HepG2 (cell line): Measurements from ENCODE around the gene RNPEPL1. TPM values are rescaled to one million over a fixed set of nuclear protein-coding genes. Genes with fewer than 3 reads are reported as not detected.

Experiments used
- BATF2 ChIP-seq: sonication (generic); formaldehyde crosslinking; IDR thresholded peaks from 2 replicates; pipeline ENCODE4 v1.8.0; 2022; ENCODE audit warnings: mild to moderate bottlenecking, missing genetic modification reagents, moderate library complexity
- GLI4 ChIP-seq: sonication (generic); formaldehyde crosslinking; IDR thresholded peaks from 2 replicates; pipeline ENCODE4 v1.5.1; 2020; ENCODE audit warnings: missing genetic modification reagents, mild to moderate bottlenecking, moderate library complexity, borderline replicate concordance
- MYPOP ChIP-seq: sonication (generic); formaldehyde crosslinking; IDR thresholded peaks from 2 replicates; pipeline ENCODE4 v1.8.1; 2023; ENCODE audit warnings: mild to moderate bottlenecking, moderate library complexity, missing genetic modification reagents
- PAX8 ChIP-seq: sonication (generic); formaldehyde crosslinking; IDR thresholded peaks from 2 replicates; pipeline ENCODE4 v1.8.0; 2022; ENCODE audit warnings: mild to moderate bottlenecking, missing genetic modification reagents, borderline replicate concordance
- SMAD9 ChIP-seq: sonication (generic); formaldehyde crosslinking; IDR thresholded peaks from 2 replicates; pipeline ENCODE4 v1.5.1; 2020; ENCODE audit warnings: mild to moderate bottlenecking, missing genetic modification reagents
- THAP8 ChIP-seq: sonication (generic); formaldehyde crosslinking; IDR thresholded peaks from 2 replicates; pipeline ENCODE4 v1.5.1; 2020; ENCODE audit warnings: missing genetic modification reagents, mild to moderate bottlenecking, borderline replicate concordance
- ZNF18 ChIP-seq: sonication (generic); formaldehyde crosslinking; IDR thresholded peaks from 2 replicates; pipeline ENCODE4 v1.8.0; 2022; ENCODE audit warnings: mild to moderate bottlenecking, missing genetic modification reagents; ENCODE audit not compliant: insufficient replicate concordance
- ZNF280D ChIP-seq: sonication (generic); formaldehyde crosslinking; IDR thresholded peaks from 2 replicates; pipeline ENCODE4 v1.5.1; 2020; ENCODE audit warnings: mild to moderate bottlenecking, missing genetic modification reagents
- ZNF572 ChIP-seq: sonication (generic); formaldehyde crosslinking; IDR thresholded peaks from 2 replicates; pipeline ENCODE4 v1.5.1; 2020; ENCODE audit warnings: mild to moderate bottlenecking, missing genetic modification reagents
- ZNF746 ChIP-seq: sonication (generic); formaldehyde crosslinking; IDR thresholded peaks from 2 replicates; pipeline ENCODE4 v1.8.0; 2022; ENCODE audit warnings: mild to moderate bottlenecking, missing genetic modification reagents
- ZNF747 ChIP-seq: sonication (generic); formaldehyde crosslinking; IDR thresholded peaks from 2 replicates; pipeline ENCODE4 v1.8.1; 2023; ENCODE audit warnings: missing genetic modification reagents, mild to moderate bottlenecking, borderline replicate concordance
- ZNF770 ChIP-seq: sonication (generic); formaldehyde crosslinking; IDR thresholded peaks from 2 replicates; pipeline ENCODE4 v1.5.0; 2020; ENCODE audit warnings: mild to moderate bottlenecking, missing genetic modification reagents
- ZNF784 ChIP-seq: sonication (generic); formaldehyde crosslinking; IDR thresholded peaks from 2 replicates; pipeline ENCODE4 v1.5.1; 2020; ENCODE audit warnings: missing genetic modification reagents, mild to moderate bottlenecking, borderline replicate concordance
- ZNF879 ChIP-seq: sonication (generic); formaldehyde crosslinking; IDR thresholded peaks from 2 replicates; pipeline ENCODE4 v1.8.1; 2023; ENCODE audit warnings: missing genetic modification reagents
- ZNF883 ChIP-seq: sonication (generic); formaldehyde crosslinking; IDR thresholded peaks from 2 replicates; pipeline ENCODE4 v1.5.1; 2020; ENCODE audit warnings: mild to moderate bottlenecking, missing genetic modification reagents; ENCODE audit errors: not compliant biosample characterization
- polyA plus RNA-seq, 8 experiments: library from polyadenylated mRNA; depleted of rRNA in 3 of 8; stranded (reverse) in 7 of 8; unstranded in 1 of 8; fragments of >200 nt; fragmentation: Illumina TruSeq in 4 of 8; extraction: Trizol in 4 of 8; gene quantifications; 2 replicates each; pipeline versions ENCODE4 v1.2.1 to v1.2.3, GENCODE V29; 2011 to 2016; ENCODE audit warnings: low read depth in 4 of 8, missing spikeins in 1 of 8, mixed read lengths in 1 of 8; ENCODE audit not compliant: insufficient read depth in 1 of 8
- total RNA-seq, 5 experiments: library from RNA; depleted of rRNA; stranded (reverse); fragments of >200 nt; fragmentation: Illumina TruSeq; extraction: Trizol; gene quantifications; 2 replicates each; pipeline ENCODE4 v1.2.3, GENCODE V29; 2016; ENCODE audit warnings: low read depth in 1 of 5

The RNPEPL1 gene
- total and polyA plus RNA-seq, 2 of the 13 experiments (the other 11 are each of a cell fraction or from before 2014, with no cell fraction given), result 13.0 to 18.0 TPM

GRCh38 chr2:240586919-240587800, 18.9 kb downstream of the RNPEPL1 start (continued):
- TF ChIP-seq ZNF280D (0 out of 2 replicates have a peak, but pooled peaks have one; percentile 1), PAX8 (0 out of 2 replicates have a peak, but pooled peaks have one; percentile 82), GLI4 (CRISPR knock-in tag) (peak; percentile 46; the same call in 1 of the 2 replicates), THAP8 (CRISPR knock-in tag) (peak; percentile 80; the same call in 1 of the 2 replicates), ZNF883 (CRISPR knock-in tag) (peak; percentile 53), ZNF18 (CRISPR knock-in tag) (peak; percentile 60), ZNF770 (peak; percentile 43; the same call in 1 of the 2 replicates), ZNF784 (CRISPR knock-in tag) (peak; percentile 15; the same call in 1 of the 2 replicates), ZNF879 (0 out of 2 replicates have a peak, but pooled peaks have one; percentile 27), ZNF746 (CRISPR knock-in tag) (0 out of 2 replicates have a peak, but pooled peaks have one; percentile 24), ZNF747 (CRISPR knock-in tag) (peak; percentile 43; the same call in 1 of the 2 replicates), MYPOP (peak; percentile 64; the same call in 1 of the 2 replicates), BATF2 (CRISPR knock-in tag) (no peak), SMAD9 (CRISPR knock-in tag) (0 out of 2 replicates have a peak, but pooled peaks have one; percentile 35), ZNF572 (peak; percentile 44; the same call in 1 of the 2 replicates)
